CD4-positive, alpha-beta T cell treated with Interleukin-21 for 1 hour (primary cell): ENCODE data around the gene PRRC2B.
"Not testable (repeated sequence)": the region's sequence is repeated elsewhere in the genome, so short reads cannot be mapped to it uniquely, and the experiment has no call there.

Experiments used
- DNase-seq: peaks from one replicate; pipeline ENCODE4 v3.0.0-alpha.2; 2020

PRRC2B gene

GRCh38 chr9:131491001-131491710 is 97.3 kb downstream of the PRRC2B start:
- no peak for DNase-seq

GRCh38 chr9:131492070-131492469 is 98.2 kb downstream of the PRRC2B start:
- no peak for DNase-seq

- DNase-seq: no peak
Measured at GRCh38 chr9:131494296-131494870, 100.5 kb downstream of the PRRC2B start.

- DNase-seq: no peak
Measured at GRCh38 chr9:131495785-131496184, 101.9 kb downstream of the PRRC2B start.

- no peak for DNase-seq
Measured at GRCh38 chr9:131496844-131497405, 103.0 kb downstream of the PRRC2B start.

- DNase-seq: no peak
Measured at GRCh38 chr9:131499254-131499767, 105.4 kb downstream of the PRRC2B start.

- peak; percentile 82 for DNase-seq
Measured at GRCh38 chr9:131500377-131500776, 106.5 kb downstream of the PRRC2B start.

GRCh38 chr9:131500939-131501541 is 107.2 kb downstream of the PRRC2B start:
- DNase-seq: peak; percentile 47

GRCh38 chr9:131502781-131503625 is 109.1 kb downstream of the PRRC2B start, which contains the start of gene POMT1:
Gene POMT1, plus strand, starts transcription at chr9:131502918. Its CDS starts 1,301 bp downstream, at chr9:131504219.
- peak; percentile 92 for DNase-seq

GRCh38 chr9:131503626-131504465 is 110.0 kb downstream of the PRRC2B start:
- peak; percentile 60 for DNase-seq

- no peak for DNase-seq
Measured at GRCh38 chr9:131505012-131505411, 111.1 kb downstream of the PRRC2B start.

- DNase-seq: no peak
Measured at GRCh38 chr9:131511416-131511815, 117.5 kb downstream of the PRRC2B start.

GRCh38 chr9:131511880-131512279 is 118.0 kb downstream of the PRRC2B start:
- no peak for DNase-seq

- DNase-seq: no peak
Measured at GRCh38 chr9:131513177-131513576, 119.3 kb downstream of the PRRC2B start.

- not testable (repeated sequence) for DNase-seq
Measured at GRCh38 chr9:131515559-131516031, 121.7 kb downstream of the PRRC2B start.

GRCh38 chr9:131516100-131516499 is 122.2 kb downstream of the PRRC2B start:
- no peak for DNase-seq

GRCh38 chr9:131516930-131517329 is 123.0 kb downstream of the PRRC2B start:
- no peak for DNase-seq

- DNase-seq: no peak
Measured at GRCh38 chr9:131517761-131518190, 123.9 kb downstream of the PRRC2B start.

GRCh38 chr9:131518553-131518952 is 124.7 kb downstream of the PRRC2B start:
- no peak for DNase-seq

- DNase-seq: no peak
Measured at GRCh38 chr9:131520503-131520902, 126.6 kb downstream of the PRRC2B start.

- no peak for DNase-seq
Measured at GRCh38 chr9:131521203-131521602, 127.3 kb downstream of the PRRC2B start.
